HG03521 (cell line): ENCODE measurements around the gene SPOCK1.

Experiments used
- ATAC-seq: cut with Tn5 transposase; IDR thresholded peaks from one replicate; pipeline ENCODE4 v1.9.1; 2021; ENCODE audit warnings: mild to moderate bottlenecking, moderate library complexity; ENCODE audit not compliant: unreplicated experiment

Gene SPOCK1

GRCh38 chr5:137366526-137366925, 132.6 kb downstream of the SPOCK1 start:
- no peak for ATAC-seq

GRCh38 chr5:137365126-137365865, 133.8 kb downstream of the SPOCK1 start:
- no peak for ATAC-seq

GRCh38 chr5:137361280-137361679, 137.8 kb downstream of the SPOCK1 start:
- no peak for ATAC-seq

GRCh38 chr5:137360607-137361006, 138.5 kb downstream of the SPOCK1 start:
- ATAC-seq: no peak

GRCh38 chr5:137359941-137360340, 139.2 kb downstream of the SPOCK1 start:
- no peak for ATAC-seq

- ATAC-seq: no peak
These were observed 141.7 kb downstream of the SPOCK1 start for GRCh38 chr5:137357436-137357835.

- ATAC-seq: no peak
These were observed 143.0 kb downstream of the SPOCK1 start for GRCh38 chr5:137356127-137356526.

- no peak for ATAC-seq
These were observed 143.4 kb downstream of the SPOCK1 start for GRCh38 chr5:137355708-137356107.

GRCh38 chr5:137352095-137352494, 147.0 kb downstream of the SPOCK1 start:
- ATAC-seq: no peak

GRCh38 chr5:137350791-137351190, 148.3 kb downstream of the SPOCK1 start:
- ATAC-seq: no peak

- no peak for ATAC-seq
These were observed 150.4 kb downstream of the SPOCK1 start for GRCh38 chr5:137348759-137349158.

- ATAC-seq: no peak
These were observed 151.3 kb downstream of the SPOCK1 start for GRCh38 chr5:137347865-137348264.

GRCh38 chr5:137346281-137346680, 152.8 kb downstream of the SPOCK1 start:
- ATAC-seq: no peak

- ATAC-seq: no peak
These were observed 153.7 kb downstream of the SPOCK1 start for GRCh38 chr5:137345396-137345795.

GRCh38 chr5:137344723-137345322, 154.3 kb downstream of the SPOCK1 start:
- no peak for ATAC-seq

GRCh38 chr5:137344021-137344420, 155.1 kb downstream of the SPOCK1 start:
- ATAC-seq: no peak

- ATAC-seq: no peak
These were observed 156.4 kb downstream of the SPOCK1 start for GRCh38 chr5:137342764-137343163.

- no peak for ATAC-seq
These were observed 157.3 kb downstream of the SPOCK1 start for GRCh38 chr5:137341831-137342230.

- no peak for ATAC-seq
These were observed 158.2 kb downstream of the SPOCK1 start for GRCh38 chr5:137340881-137341280.

GRCh38 chr5:137336565-137337120, 162.5 kb downstream of the SPOCK1 start:
- ATAC-seq: no peak

GRCh38 chr5:137336161-137336560, 163.0 kb downstream of the SPOCK1 start:
- ATAC-seq: no peak

GRCh38 chr5:137335493-137335892, 163.6 kb downstream of the SPOCK1 start:
- no peak for ATAC-seq
